Mammary epithelial cell (primary cell): Measurements from ENCODE around the gene IL26.

Experiments
- EZH2 ChIP-seq: IDR thresholded peaks from 2 replicates; pipeline ENCODE4 v1.6.1; 2012; ENCODE audit warnings: low read length, inconsistent platforms, borderline replicate concordance
- TF ChIP-seq, protein P1 (sequence below), 2 donors: IDR thresholded peaks in 1 of 2; conservative IDR thresholded peaks in 1 of 2; 2 replicates each; pipeline ENCODE4 v1.5.1; 2011 to 2012; ENCODE audit warnings: inconsistent platforms in 2 of 2, low read length in 2 of 2, mild to moderate bottlenecking in 2 of 2, control low read depth in 1 of 2, low read depth in 1 of 2; ENCODE audit not compliant: insufficient read depth in 1 of 2; ENCODE audit errors: extremely low read depth in 1 of 2

DNA sequence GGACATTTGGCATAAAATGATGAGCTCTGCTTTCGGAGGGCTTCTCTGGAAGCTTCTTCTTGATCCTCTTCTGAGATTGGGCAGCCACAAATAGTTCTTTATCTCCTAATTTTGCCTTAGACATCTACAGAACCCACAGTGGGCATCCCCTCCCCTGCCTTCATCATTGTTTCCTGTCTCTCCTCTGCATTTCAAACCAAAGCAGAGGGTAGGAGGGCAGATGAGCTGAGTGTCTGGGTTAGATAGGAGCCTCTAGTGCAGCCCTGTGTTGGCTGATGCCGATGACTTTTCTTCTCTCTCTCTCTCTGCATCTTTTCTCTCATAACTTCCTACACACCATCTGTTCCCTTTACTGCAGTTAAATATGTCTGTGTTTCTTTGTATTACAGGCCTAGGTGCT is 8.5 kb upstream of the IL26 start:
- TF ChIP-seq, protein P1, sequence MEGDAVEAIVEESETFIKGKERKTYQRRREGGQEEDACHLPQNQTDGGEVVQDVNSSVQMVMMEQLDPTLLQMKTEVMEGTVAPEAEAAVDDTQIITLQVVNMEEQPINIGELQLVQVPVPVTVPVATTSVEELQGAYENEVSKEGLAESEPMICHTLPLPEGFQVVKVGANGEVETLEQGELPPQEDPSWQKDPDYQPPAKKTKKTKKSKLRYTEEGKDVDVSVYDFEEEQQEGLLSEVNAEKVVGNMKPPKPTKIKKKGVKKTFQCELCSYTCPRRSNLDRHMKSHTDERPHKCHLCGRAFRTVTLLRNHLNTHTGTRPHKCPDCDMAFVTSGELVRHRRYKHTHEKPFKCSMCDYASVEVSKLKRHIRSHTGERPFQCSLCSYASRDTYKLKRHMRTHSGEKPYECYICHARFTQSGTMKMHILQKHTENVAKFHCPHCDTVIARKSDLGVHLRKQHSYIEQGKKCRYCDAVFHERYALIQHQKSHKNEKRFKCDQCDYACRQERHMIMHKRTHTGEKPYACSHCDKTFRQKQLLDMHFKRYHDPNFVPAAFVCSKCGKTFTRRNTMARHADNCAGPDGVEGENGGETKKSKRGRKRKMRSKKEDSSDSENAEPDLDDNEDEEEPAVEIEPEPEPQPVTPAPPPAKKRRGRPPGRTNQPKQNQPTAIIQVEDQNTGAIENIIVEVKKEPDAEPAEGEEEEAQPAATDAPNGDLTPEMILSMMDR (conservative IDR thresholded peaks at IDR 0.05 in 1 of 2, IDR thresholded peaks at IDR 0.05 in 1 of 2; ENCODE audit: extremely low read depth in 1 of 2, insufficient read depth in 1 of 2, low read depth in 1 of 2, low read length in 2 of 2), result no peak
- no peak for TF ChIP-seq EZH2
